Heart left ventricle (tissue), 16 donors: Measurements from ENCODE around the gene NAXE. TPM values are rescaled to one million over a fixed set of nuclear protein-coding genes. Genes with fewer than 3 reads are reported as not detected.

Experiments
- ATAC-seq, 4 donors: fragments of 200-7000 bp; cut with Tn5 transposase; one replicate each; pipeline ENCODE4 v1.9.1; 2020 to 2022; ENCODE audit warnings: moderate library complexity in 4 of 4, mild to moderate bottlenecking in 3 of 4, moderate number of reproducible peaks in 1 of 4
- DNase-seq, 5 donors: peaks; one replicate each; pipeline ENCODE4 v3.0.0-alpha.2; 2020
- H3K27ac ChIP-seq, 12 donors: fragments of 200-600 bp; sonication (generic) in 4 of 12; one replicate each; pipeline versions ENCODE4 v1.5.0 to v1.8.0; 2016 to 2022; ENCODE audit warnings: mild to moderate bottlenecking in 2 of 12
- H3K27me3 ChIP-seq, 9 donors: fragments of 200-600 bp; sonication (generic) in 2 of 9; one replicate each; pipeline versions ENCODE4 v1.5.1 to v1.8.0; 2016 to 2022; ENCODE audit warnings: mild to moderate bottlenecking in 3 of 9
- H3K36me3 ChIP-seq, 9 donors: fragments of 200-600 bp; sonication (generic) in 2 of 9; one replicate each; pipeline versions ENCODE4 v1.5.0 to v1.8.0; 2018 to 2022; ENCODE audit warnings: mild to moderate bottlenecking in 2 of 9
- H3K4me1 ChIP-seq, 12 donors: fragments of 200-600 bp; sonication (generic) in 4 of 12; one replicate each; pipeline versions ENCODE4 v1.5.0 to v1.8.0; 2016 to 2022; ENCODE audit warnings: mild to moderate bottlenecking in 3 of 12
- H3K4me3 ChIP-seq, 12 donors: fragments of 200-600 bp; sonication (generic) in 4 of 12; one replicate each; pipeline versions ENCODE4 v1.5.0 to v1.8.0; 2017 to 2022; ENCODE audit warnings: mild to moderate bottlenecking in 9 of 12, moderate library complexity in 4 of 12
- H3K9me3 ChIP-seq, 12 donors: fragments of 200-600 bp; sonication (generic) in 4 of 12; one replicate each; pipeline versions ENCODE4 v1.5.0 to v1.8.0; 2016 to 2022; ENCODE audit warnings: mild to moderate bottlenecking in 1 of 12
- POLR2A ChIP-seq, 2 donors: fragments of 450-650 bp; IDR thresholded peaks; one replicate each; pipeline ENCODE4 v1.6.1; 2017; ENCODE audit warnings: antibody characterized with exemption in 2 of 2, mild to moderate bottlenecking in 2 of 2, moderate library complexity in 2 of 2
- WGBS, 4 donors: extraction: QIAGEN DNeasy Blood & Tissue Kit in 2 of 4; methylation state at CpG; one replicate each; pipeline versions ENCODE4 v1.1.5 to v1.1.7; 2013 to 2018; 5-methylcytosine and 5-hydroxymethylcytosine counted together
- intact Hi-C, 10 donors: fragments of 100-400 bp; cut with DNase I; formaldehyde crosslinking; loops; one replicate each; pipeline versions ENCODE4 v1.11.1 to v1.14.2; 2022
- polyA plus RNA-seq, 2 donors: library from polyadenylated mRNA; stranded (reverse); fragments of 200-250 nt; gene quantifications; one replicate each; pipeline ENCODE4 v1.2.3, GENCODE V29; 2013
- total RNA-seq, 9 donors: library from RNA; depleted of rRNA in 2 of 9; stranded (reverse); fragments of >200 nt in 2 of 9; fragmentation: NEBNext Ultra II Directional in 3 of 9; extraction: Animal tissue kit (Norgen Biotek cat#: 25700) in 3 of 9; gene quantifications; one replicate each; pipeline versions ENCODE4 v1.1.0 to v1.2.4, GENCODE V29; 2016 to 2023
- TF ChIP-seq, protein P1 (sequence below), 12 donors: fragments of 200-600 bp; sonication (generic) in 4 of 12; IDR thresholded peaks; one replicate each; pipeline versions ENCODE4 v1.5.0 to v1.8.0; 2018 to 2022; ENCODE audit warnings: antibody characterized with exemption in 12 of 12, mild to moderate bottlenecking in 5 of 12
- donor health status: ischemic (EF 13 %, LVEDD 7.1; RV severe dilation, severe dysfunction).
- donor health status: healthy with polysubstance abuse.
- donor health status: DM: no; HTN: yes; CAD: no.
- donor health status: DM: no; HTN: no; CAD: no.
- donor health status: ischemic (EF 25% LVEDD 6.9; RV normal size, moderate dysfunction).
- donor health status: ischemic (EF 25% LVEDD 5.7; RV mildly dilated, moderate dysfunction).
- donor health status: healthy.
- donor health status: DM: yes; HTN: yes; CAD: no.
- donor health status: ischemic (EF 35%, LVEDD 5.7; RV mildly dilated, moderate dysfunction).
- donor health status: nonischemic (EF 11% LVEDD 7.7; RV severe dilation, severe dysfunction).
- donor health status: DM: yes; HTN: yes; CAD: no.
- donor health status: PGD.
- donor health status: ischemic (EF 29% LVEDD 5.4; RV normal size, mild dysfunction).
- donor health status: nonischemic (EF 23%, LVEDD 6.1; RV moderate dilation, normal function).

Gene NAXE
- total and polyA plus RNA-seq, 11 donors, result 75.8 to 141 (median 101) TPM

DNA sequence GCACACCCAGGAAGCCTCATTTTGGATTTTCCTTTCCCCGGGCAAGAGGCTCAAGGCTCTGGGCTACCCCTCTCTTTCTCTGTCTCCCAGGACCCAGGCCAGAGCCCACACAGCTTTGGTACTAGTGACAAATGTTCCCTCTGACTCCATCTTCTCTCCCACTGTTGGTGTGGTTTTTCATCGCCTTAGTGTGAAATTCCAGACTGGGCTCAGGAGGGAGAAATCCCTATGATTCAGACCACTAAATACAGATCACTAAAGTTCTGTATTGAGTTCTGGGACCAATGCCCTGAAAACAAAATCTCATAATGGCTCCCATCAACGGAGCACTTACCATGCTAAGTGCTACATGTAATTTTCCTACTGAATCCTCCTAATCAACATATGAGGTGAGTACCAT is 45.3 kb upstream of the NAXE start:
- TF ChIP-seq POLR2A (IDR thresholded peaks at IDR 0.05), result no peak
- TF ChIP-seq, protein P1, sequence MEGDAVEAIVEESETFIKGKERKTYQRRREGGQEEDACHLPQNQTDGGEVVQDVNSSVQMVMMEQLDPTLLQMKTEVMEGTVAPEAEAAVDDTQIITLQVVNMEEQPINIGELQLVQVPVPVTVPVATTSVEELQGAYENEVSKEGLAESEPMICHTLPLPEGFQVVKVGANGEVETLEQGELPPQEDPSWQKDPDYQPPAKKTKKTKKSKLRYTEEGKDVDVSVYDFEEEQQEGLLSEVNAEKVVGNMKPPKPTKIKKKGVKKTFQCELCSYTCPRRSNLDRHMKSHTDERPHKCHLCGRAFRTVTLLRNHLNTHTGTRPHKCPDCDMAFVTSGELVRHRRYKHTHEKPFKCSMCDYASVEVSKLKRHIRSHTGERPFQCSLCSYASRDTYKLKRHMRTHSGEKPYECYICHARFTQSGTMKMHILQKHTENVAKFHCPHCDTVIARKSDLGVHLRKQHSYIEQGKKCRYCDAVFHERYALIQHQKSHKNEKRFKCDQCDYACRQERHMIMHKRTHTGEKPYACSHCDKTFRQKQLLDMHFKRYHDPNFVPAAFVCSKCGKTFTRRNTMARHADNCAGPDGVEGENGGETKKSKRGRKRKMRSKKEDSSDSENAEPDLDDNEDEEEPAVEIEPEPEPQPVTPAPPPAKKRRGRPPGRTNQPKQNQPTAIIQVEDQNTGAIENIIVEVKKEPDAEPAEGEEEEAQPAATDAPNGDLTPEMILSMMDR (IDR thresholded peaks at IDR 0.05), result no peak
- Histone ChIP-seq H3K4me1 (peaks cover 0 to 13% (median 0%) of the 10 kb centered on the region in 12 donors), H3K9me3 (no peaks in the 10 kb centered on the region), H3K4me3 (no peak overlapping the region), H3K36me3 (peaks cover 0 to 10% (median 0%) of the 10 kb centered on the region in 9 donors), H3K27ac (no peak overlapping the region), H3K27me3 (no peaks in the 10 kb centered on the region)
- WGBS, 4 donors, result 73 to 98% (median 98%) methylated on average over 3 of the region's 3 CpGs
- DNase-seq (no peak), ATAC-seq (no peak)
- intact Hi-C loops, result loop anchor here in 1 of 10 donors (10.0 kb wide), 1 partner anchor 161 kb away; no protein-coding TSS in a partner anchor

DNA sequence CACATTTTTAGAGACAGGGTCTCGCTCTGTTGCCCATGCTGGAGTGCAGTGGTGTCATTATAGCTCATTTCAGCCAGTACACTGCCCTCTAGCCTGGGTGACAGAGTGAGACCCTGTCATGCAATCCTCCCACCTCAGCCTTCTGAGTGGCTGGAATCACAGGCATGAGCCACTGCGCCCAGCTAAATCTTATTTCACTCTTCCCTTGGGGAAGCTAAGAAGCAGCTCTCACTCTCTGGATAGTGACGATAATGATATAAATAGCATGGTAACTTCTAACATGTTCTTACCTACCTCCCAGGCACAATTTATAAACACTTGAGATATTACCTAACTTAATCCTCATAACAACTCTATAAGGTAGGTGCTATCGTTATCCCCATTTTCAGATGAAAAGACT is 44.1 kb upstream of the NAXE start:
- ATAC-seq, result no peak
- WGBS, 4 donors, result 86 to 94% (median 88%) methylated on average over 4 of the region's 4 CpGs
- intact Hi-C loops, result loop anchor here in 1 of 10 donors (10.0 kb wide), 1 partner anchor 163 kb away; no protein-coding TSS in a partner anchor

DNA sequence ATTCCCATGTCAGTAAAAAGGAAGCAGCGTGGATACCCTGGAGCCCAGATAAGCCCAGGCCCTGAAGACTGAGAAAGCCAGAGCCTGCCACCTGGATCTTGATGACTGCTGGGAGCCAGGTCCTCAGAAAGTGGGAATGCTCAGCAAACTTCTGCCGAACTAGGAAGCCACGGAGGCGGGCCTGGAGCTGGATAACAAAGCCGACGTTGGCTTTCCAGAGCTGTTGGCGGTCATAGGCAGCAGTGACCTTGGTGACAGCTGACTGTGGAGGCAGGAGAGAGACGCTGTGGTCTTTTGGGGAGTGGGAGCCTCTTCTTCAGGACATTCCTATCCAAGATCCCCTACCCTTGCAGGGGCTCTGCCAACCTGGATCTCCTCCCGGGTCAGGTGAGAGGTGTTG is 43.6 kb upstream of the NAXE start:
- TF ChIP-seq POLR2A (IDR thresholded peaks at IDR 0.05), result no peak
- TF ChIP-seq, protein P1 (IDR thresholded peaks at IDR 0.05), result no peak
- Histone ChIP-seq H3K36me3 (peaks cover 0 to 10% (median 0%) of the 10 kb centered on the region in 9 donors), H3K27me3 (no peaks in the 10 kb centered on the region), H3K9me3 (no peaks in the 10 kb centered on the region), H3K4me1 (peaks cover 0 to 13% (median 0%) of the 10 kb centered on the region in 12 donors), H3K4me3 (no peak overlapping the region), H3K27ac (no peak overlapping the region)
- ATAC-seq, result peak in 1 of 4 donors; percentile 24
- intact Hi-C loops, result loop anchor here in 1 of 10 donors (10.0 kb wide), 1 partner anchor 163 kb away; no protein-coding TSS in a partner anchor
- 79 to 85% (median 80%) methylated on average over 6 to 9 of the region's 9 CpGs for WGBS, 4 donors
- no peak for DNase-seq

More for the DNA sequence above, 44.1 kb upstream of the NAXE start:
- Histone ChIP-seq H3K27ac (no peak overlapping the region), H3K4me1 (peaks cover 0 to 13% (median 0%) of the 10 kb centered on the region in 12 donors), H3K4me3 (no peak overlapping the region), H3K9me3 (no peaks in the 10 kb centered on the region), H3K27me3 (no peaks in the 10 kb centered on the region), H3K36me3 (peaks cover 0 to 10% (median 0%) of the 10 kb centered on the region in 9 donors)
- TF ChIP-seq, protein P1 (IDR thresholded peaks at IDR 0.05), result no peak
- no peak for TF ChIP-seq POLR2A (IDR thresholded peaks at IDR 0.05)
- no peak for DNase-seq

DNA sequence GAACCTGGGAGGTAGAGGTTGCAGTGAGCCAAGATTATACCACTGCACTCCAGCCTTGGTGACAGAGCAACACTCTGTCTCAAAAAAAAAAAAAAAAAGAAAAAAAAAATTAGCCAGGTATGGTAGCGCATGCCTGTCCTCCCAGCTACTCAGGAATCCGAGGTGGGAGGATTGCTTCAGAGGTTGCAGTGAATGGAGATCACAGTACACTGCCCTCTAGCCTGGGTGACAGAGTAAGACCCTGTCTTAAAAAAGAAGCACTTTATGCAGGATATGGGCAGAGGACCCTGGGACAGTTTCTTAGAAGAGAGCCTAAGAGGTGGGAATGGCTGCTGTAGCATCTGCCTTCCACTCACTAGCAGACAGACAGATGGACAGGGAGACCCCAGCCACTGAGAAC is 42.2 kb upstream of the NAXE start:
- Histone ChIP-seq H3K9me3 (no peaks in the 10 kb centered on the region), H3K27me3 (no peaks in the 10 kb centered on the region), H3K27ac (no peak overlapping the region), H3K36me3 (peaks cover 0 to 10% (median 0%) of the 10 kb centered on the region in 9 donors), H3K4me3 (no peak overlapping the region), H3K4me1 (peaks cover 0 to 23% (median 0%) of the 10 kb centered on the region in 12 donors)
- ATAC-seq (no peak), DNase-seq (no peak)
- intact Hi-C loops, result loop anchor here in 1 of 10 donors (10.0 kb wide), 1 partner anchor 165 kb away; no protein-coding TSS in a partner anchor
- 76 to 83% (median 79%) methylated on average over 2 of the region's 2 CpGs for WGBS, 4 donors
- TF ChIP-seq, protein P1 (IDR thresholded peaks at IDR 0.05), result no peak
- no peak for TF ChIP-seq POLR2A (IDR thresholded peaks at IDR 0.05)
